RCC 7860 (cell line): ENCODE measurements around the gene ADAMTSL5.
"Not testable (repeated sequence)": the region's sequence is repeated elsewhere in the genome, so short reads cannot be mapped to it uniquely, and the experiment has no call there.

Experiments
- DNase-seq: peaks from one replicate; pipeline ENCODE4 v3.0.0-alpha.2; 2015; ENCODE audit warnings: low spot score
- FAIRE-seq: peaks from 2 replicates; lab custom pipeline; 2012; peaks lifted over from hg19 to GRCh38; lab: Jason Lieb, UNC

ADAMTSL5 gene, protein sequence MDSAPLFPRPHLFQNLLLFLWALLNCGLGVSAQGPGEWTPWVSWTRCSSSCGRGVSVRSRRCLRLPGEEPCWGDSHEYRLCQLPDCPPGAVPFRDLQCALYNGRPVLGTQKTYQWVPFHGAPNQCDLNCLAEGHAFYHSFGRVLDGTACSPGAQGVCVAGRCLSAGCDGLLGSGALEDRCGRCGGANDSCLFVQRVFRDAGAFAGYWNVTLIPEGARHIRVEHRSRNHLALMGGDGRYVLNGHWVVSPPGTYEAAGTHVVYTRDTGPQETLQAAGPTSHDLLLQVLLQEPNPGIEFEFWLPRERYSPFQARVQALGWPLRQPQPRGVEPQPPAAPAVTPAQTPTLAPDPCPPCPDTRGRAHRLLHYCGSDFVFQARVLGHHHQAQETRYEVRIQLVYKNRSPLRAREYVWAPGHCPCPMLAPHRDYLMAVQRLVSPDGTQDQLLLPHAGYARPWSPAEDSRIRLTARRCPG

DNA sequence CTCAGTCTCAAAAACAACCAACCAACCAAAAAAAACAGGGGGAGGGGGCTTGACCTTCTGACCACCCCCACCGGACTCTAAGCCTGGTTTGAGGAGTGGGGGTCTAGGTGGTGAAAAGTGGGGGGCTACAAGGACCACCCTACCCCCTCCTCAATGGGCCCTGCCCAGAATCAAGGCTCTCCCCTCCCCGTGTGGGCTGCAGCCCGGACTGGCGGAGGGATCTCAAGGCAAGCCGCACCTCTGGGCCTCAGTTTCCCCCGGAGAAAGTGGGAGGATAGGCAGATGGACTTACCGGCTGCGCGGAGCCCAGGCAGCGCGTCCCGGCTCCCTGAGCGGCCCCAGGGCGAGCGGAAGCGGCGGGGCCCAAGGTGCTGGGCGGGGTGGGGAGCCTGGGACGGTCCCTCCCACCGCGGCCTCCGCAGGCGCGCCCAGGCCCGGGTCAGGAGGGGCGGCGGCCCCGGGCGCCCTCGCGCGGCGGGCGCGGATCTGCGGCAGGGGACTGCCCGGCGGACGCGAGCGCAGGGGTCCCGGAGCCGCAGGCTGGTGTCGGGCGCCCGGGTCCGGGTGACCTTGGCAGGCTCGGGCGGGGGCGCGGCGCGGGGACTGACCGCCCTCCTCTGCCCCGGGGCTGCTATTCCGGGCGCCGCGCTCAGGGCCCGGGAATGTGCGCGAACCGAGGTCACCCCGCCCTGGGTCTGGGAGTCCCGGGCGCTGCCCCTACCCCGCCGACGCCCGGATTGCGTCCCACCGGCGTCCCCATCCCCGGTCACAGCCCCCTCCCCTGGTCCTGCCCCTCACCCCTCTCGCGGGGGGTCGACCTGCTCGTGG lies at the start of gene ADAMTSL5:
ADAMTSL5 (minus strand) TSS at position 349 of the 828 bp plus-strand sequence. CDS start 2,076 bp downstream, outside the sequence.
- DNase-seq (peak; percentile 47), FAIRE-seq (no peak)

DNA sequence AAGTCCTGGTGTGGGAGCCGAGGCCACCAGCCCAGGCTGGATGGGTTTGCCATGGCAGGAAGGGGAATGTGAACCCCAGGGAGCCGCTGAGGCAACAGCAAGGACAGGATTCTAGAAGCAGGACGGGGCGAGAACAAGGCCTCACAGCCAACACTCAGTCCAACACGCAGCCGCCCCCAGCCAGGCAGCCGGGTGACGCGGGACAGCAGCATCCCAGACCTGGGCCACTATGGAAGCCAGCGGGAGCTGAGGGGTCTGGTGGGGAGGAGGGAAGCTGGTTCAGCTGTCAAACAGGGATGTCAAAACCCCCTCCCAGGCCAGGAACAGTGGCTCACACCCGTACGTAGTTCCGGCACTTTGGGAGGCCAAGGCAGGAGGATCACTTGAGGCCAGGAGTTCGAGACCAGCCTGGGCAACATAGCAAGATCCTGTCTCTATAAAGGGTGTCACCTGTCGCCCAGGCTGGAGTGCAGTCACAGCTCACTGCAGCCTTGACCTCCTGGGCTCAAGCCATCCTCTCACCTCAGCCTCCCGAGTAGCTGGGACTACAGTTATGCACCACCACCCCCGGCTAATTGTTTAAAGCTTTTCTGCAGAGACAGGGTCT lies 48.5 kb upstream of the ADAMTSL5 start:
- DNase-seq: no peak

DNA sequence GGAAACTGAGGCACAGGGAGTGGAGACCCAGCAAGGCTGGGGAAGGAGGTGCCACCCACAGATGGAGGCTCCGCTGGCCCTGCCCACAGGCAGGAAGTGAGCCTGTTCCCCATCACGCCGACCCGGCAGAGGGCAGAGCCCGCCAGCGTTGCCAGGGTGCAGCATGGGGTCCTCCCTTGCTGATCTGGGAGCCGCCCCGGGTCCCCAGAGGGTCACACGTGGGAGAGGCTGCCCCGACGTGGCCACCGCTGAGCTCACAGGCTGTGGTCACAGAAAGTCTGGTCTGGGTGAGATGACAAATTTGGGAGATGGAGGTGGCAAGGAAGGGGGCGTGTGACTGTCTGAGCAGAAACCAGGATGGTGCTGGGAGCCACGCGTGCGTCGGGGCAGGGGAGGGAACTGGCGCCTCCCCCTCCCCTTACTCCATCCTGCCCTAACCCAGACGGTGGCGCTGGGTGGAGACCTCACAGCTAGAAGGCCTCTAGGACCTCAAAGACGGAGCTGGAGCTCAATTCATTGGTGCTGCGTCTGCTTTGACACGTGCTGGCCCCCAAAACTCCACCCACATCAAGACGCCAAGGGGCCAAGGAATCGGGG lies 47.6 kb upstream of the ADAMTSL5 start:
- FAIRE-seq (no peak), DNase-seq (no peak)

More for the DNA sequence above, 48.5 kb upstream of the ADAMTSL5 start:
- FAIRE-seq: no peak

DNA sequence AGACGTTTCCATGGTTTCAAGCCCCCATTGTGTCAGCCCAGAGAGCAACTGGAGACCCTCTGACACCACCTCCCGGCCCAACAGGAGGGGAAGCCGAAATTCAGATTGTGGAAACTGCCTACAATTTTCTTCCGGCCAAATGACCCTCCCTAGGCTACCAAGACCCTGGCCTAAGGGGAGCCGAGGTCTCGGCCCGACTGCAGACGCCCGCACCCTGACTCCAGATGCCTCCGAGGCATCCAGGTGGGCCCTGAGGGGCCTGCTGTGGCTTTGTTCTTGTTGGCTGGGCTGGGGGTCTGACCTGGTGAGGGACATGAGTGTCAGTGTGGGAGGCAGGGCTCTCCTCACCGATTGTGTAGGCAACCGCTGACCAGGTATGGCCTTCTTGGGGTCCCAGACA lies 45.7 kb upstream of the ADAMTSL5 start:
- no peak for FAIRE-seq
- no peak for DNase-seq

DNA sequence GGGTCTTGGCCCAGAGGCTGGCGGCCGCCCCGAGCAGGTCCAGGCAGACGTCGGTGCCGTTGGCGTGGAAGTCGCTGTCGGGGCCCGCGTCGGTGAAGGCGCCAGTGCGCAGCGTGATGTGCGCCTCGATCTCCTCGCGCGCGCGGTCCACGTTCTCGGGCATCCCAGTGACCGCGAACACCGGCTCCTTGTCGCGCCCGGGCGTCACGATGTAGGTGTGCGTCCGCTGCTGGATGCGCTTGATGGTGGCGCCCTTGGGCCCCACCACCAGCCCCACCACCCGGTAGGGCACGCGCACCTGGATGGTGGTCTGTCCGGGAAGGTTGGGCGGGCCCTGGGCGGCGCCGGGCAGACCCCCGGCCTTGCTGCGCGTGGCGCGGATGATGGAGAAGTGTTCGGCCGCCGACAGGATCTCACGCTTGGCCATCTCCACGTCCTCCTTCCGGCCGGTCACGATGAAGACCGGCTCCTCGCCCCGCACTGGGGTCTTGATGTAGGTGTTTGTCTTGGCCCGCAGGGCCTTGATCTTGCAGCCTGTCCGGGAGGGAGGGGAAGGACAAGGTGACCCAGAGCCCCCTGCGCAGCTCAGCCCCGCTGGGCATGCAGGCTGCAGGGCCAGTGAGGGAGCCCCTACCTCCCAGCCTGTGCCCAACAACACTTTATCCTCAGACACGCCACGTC lies 43.7 kb upstream of the ADAMTSL5 start:
- FAIRE-seq (no peak), DNase-seq (no peak)

DNA sequence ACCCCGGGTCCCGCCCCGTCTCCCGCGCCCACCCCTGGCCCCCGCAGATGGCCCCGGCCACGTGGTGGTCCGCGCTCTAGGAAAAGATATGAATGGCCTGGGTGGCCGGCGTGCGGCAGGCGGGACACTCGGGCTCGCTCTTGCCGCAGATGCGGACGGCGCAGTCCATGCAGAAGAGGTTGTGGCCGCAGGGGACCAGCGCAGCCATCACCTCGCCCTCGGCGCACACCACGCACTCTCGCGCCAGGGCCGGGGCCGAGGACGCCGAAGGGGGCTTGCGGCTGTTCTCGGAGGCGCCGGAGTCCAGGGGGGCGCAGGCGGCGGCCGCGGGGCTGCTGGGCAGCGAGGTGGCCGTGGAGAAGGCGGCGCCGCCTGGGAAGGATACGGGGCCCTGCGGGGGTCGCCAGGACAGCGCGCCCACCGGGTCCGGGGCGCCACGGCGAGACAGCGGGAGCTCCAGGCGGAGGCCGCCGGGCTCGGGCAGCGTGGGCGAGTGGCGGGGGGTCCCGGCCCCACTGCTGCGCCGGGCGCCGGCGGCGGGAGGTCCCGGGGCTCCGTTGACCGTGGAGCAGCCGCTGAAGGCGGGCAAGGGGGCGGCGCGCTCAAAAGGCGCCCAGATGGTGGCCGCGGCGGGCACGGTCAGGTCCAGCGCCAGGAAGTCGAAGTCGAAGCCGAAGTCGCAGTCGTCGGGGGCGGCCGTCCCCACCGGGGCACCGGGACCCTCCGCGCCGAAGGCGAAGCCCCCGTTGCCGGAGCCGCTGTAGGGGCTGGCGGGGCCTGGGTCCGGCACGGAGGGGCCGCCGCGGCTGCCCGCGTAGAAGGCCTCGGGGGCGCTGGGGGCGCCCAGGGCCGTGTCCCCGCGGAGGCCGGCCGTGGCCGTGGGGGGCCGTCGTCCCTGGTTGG lies 42.9 kb upstream of the ADAMTSL5 start:
- DNase-seq (no peak), FAIRE-seq (no peak)

DNA sequence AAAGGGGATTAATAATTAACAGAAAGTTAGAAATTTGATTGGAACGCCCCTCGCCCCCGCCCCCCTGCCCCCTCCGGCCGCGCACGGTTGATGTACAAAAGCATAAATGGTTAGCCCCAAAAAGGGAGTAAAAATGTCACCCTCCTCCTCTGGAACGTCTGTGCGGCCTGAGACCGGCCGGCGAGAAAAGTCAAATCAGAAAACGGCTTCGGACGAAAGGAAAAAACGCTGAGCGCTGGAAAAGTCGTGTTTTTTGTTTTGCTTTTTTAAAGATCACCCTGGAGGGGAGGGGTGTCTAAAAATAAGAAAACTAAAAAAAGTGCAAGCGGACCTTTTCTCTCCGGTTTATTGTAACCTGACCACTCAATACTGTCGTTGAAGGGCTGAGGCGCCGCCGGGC lies 42.1 kb upstream of the ADAMTSL5 start:
- FAIRE-seq (no peak), DNase-seq (no peak)

DNA sequence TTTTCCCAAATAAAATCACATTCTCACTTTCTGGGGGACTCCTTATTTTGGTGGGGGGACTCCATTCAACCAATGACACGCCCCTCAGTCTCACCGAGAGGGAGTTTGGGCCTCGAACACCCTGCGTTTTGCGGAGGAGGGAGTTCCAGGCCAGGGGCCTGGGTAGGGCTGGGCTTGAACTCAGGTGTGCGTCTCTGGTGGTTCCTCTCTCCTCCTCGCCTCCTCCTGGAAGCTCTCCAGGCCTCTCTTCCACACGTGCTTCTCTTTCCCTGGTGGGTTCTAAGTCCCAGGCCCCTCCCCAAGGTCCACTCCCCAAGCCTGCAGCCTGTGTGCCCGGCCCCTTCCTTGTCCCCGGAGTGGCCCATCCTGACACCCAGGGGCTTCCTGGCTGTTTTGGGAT lies 40.6 kb upstream of the ADAMTSL5 start:
- no peak for DNase-seq
- FAIRE-seq: no peak

DNA sequence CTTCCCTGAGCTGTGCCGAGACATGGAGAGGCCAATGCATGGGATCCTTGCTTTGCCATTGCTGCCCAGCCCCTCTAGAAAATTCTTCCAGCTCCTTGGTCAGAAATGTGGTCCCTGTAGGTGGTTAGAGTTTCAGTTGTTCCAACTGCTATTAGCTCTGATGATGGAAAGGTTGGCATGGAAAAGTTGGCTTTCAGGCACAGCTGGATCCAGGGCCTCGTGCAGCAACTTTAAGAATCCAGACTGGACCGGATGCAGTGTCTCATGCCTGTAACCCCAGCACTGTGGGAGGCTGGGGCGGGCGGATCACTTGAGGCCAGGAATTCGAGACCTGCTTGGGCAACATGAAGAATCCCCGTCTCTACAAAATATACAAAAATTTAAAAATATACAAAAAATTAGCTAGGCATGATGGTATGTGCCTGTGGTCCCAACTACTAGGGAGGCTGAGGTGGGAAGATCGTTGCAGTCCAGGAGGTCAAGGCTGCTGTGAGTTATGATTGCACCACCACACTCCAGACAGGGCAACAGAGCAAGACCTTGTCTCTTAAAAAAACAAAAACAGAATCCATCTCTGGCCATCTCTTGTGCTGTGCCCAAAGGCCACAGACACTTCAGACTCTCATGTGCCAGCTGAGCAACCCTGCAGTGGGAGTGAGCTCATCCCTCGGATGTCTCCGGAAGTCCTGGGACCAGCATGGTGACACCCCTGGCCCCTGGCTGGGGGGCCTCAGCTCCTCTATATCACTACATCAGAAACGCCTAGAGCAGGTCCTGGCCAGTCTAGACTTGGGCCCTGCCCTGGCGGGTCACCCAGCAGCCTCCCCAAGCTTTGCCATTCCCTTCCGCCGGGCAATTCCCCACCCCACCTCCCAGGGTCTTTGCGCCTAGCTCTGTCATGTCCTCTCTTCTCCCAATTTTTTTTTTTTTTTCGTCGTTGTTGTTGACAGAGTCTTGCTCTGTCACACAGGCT lies 38.5 kb upstream of the ADAMTSL5 start:
- no peak for DNase-seq
- no peak for FAIRE-seq

DNA sequence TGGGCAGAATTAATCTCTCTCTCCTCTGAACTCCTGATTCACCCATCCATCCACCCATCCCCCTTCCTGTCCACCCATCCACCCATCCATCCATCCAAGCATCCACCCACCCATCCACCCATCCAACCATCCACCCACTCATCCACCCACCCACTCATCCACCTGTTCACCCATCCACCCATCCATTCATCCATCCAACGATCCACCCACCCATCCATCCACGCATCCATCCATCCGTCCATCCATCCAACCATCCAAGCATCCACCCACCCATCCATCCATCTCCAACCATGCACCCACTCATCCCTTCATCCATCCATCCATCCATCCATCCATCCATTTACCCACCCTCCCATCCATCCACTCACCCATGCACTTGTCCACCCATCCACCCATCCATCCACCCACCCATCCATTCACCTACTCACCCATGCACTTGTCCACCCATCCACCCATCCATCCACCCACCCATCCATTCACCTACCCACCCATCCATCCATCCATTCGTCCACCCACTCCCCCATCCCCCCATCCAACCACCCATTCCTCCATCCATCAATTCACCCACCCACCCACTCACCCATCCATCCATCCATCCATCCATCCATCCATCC lies 36.6 kb upstream of the ADAMTSL5 start:
- FAIRE-seq: no peak

DNA sequence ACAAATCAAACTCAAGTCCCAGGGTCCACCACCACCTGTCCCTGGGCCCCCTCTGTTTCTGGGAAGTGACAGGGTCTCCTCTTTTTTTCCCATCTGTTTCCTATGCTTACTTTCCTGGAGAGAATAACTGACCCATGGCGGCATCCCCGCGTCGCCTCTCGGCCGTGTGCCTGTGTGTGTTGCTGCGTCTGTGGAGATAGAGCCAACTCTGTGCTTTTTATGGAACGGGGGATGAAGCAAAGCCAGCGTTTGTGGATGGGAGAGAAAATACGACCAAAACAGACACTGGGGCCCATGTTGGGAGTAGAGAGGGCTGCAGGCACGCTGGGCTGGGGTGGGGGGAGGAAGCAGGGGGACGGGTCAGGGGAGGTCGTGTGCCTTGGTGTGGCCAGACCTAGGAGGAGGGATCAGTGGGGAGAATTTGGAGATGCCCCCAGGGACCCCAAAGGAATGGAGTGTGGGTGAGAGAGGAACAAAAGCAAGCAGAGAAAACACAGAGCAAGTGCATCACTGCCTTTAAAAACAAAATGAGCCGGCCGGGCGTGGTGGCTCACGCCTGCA lies 27.6 kb upstream of the ADAMTSL5 start:
- no peak for FAIRE-seq

More for the DNA sequence above, 36.6 kb upstream of the ADAMTSL5 start:
- no peak for DNase-seq

DNA sequence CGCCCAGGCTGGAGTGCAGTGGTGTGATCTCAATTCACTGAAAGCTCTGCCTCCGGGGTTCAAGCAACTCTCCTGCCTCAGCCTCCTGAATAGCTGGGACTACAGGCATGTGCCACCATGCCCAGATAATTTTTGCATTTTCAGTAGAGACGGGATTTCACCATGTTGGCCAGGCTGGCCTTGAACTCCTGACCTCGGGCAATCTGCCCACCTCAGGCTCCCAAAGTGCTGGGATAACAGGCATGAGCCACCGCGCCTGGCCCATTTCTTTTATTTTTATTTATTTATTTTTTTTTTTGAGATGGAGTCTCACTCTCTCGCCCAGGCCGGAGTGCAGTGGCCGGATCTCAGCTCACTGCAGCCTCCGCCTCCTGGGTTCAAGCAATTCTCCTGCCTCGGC lies 26.9 kb upstream of the ADAMTSL5 start:
- not testable (repeated sequence) for FAIRE-seq, DNase-seq

More for the DNA sequence above, 27.6 kb upstream of the ADAMTSL5 start:
- no peak for DNase-seq

DNA sequence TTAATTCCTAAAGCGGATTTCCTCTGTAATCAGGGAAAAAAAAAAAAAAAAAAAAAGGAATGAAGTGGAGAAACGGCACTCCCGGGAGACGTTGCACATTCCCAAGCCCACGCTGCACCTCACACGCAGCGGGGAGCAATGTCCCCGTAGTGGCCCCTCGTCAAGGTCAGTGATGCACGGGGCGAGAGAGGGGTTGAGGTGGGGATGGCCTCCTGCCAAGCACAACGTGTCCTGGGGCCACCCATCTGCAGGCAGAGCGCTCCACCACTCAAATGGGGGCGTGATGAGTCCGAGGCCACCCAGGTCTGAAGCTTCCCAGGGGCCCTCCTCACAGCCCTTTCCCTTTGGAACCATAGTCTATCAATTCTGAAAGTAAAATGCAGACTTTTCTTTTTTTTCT lies 26.2 kb upstream of the ADAMTSL5 start:
- no peak for DNase-seq
- no peak for FAIRE-seq

DNA sequence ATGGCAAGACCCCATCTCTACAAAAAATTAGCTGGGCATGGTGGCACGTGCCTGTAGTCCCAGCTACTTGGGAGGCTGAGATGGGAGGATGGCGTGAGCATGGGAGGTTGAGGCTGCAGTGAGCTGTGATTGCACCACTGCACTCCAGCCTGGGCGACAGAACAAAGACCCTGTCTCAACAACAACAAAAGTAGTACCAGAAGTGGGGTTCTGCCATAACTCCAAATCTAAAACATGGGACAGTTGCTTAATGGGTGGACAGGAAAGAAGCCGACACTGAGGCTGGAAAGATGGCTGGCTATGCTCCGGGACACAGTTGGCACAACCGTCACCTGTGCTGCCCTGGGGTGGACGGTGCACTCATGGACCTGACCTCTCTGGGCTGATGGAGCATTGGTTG lies 22.9 kb upstream of the ADAMTSL5 start:
- DNase-seq, FAIRE-seq: not testable (repeated sequence)

DNA sequence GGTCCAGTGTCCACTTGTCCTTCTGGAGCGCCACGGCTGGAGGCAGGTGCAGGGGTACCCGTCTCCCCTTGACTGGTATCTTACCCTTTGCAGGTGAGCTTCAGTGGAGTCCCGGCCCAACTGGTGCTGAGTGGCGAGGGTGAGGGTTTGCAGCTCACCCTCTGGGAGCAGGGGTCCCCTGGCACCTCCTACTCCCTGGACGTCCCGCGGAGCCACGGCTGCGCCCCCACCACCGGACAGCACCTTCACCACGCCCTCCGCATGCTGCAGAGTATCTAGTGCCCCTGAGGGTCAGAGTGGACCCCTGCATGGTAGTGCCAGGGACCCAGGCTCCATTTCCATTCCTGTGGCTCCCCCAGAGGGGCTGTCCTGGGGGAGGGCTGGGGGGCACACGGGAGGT lies 22.2 kb upstream of the ADAMTSL5 start:
- DNase-seq (no peak), FAIRE-seq (no peak)

DNA sequence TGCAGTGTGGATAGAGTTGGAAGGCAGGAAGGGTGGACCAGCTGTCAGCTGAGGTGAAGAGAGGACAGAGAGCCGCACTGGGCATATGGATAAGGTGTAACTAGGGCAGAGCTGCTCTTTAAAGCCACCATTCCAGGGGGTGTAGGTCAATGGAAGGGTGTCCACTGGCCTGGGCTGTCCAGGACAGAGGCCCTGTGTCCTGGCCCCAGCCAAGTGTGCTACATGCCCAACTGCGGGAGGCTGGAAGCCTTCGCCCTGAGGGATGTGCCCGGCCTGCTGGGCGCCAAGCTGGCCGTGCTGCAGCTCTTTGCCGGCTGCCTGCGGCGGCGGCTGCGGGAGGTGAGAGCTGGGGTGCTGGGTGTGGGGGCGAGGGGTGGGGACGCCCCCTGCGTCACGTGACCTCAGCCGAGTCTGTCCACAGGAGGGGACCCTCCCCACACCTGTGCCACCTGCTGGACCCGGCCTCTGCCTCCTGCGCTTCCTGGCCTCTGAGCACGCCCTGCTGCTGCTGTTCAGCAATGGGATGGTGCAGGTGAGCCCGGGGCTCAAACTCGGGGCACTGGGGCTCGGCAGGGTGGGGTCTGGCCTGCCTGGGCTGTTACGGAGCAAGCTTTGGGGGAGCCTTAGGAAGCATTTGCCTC lies 20.8 kb upstream of the ADAMTSL5 start:
- DNase-seq (no peak), FAIRE-seq (no peak)

DNA sequence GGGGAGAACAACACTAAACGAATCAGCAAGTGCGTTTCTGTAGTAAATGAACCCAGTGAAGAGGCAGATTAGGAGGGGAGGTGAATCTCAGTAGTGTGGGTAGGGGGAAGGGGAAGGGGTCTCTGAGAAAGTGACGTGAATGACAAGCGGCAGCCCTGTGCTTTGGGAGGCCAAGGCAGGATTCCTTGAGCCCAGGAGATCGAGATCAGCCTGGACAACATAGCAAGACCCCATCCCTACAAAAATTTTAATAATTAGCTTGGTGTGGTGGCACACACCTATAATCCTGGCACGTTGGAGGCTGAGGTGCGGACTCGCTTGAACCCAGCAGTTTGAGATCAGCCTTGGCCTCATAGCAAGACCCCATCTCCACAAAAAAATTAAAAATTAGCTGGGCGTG lies 19.2 kb upstream of the ADAMTSL5 start:
- FAIRE-seq: no peak
- no peak for DNase-seq
